Bronchial epithelial cell (primary cell): Measurements from ENCODE around the gene JOSD2. TPM values are rescaled to one million over a fixed set of nuclear protein-coding genes. Genes with fewer than 3 reads are reported as not detected.

ENCODE experiments used
- DNase-seq: peaks from one replicate; pipeline ENCODE4 v3.0.0-alpha.2; 2010; ENCODE audit warnings: low read depth
- FAIRE-seq: peaks from 2 replicates; lab custom pipeline; 2011; peaks lifted over from hg19 to GRCh38; lab: Jason Lieb, UNC
- H3K27me3 ChIP-seq: 2 replicates; pipeline ENCODE4 v1.5.1; 2011; ENCODE audit warnings: low read length; ENCODE audit not compliant: control insufficient read depth, insufficient read depth
- H3K36me3 ChIP-seq: 2 replicates; pipeline ENCODE4 v1.5.1; 2011; ENCODE audit warnings: low read length; ENCODE audit not compliant: control insufficient read depth, insufficient read depth
- H3K4me3 ChIP-seq: 2 replicates; pipeline ENCODE4 v1.5.1; 2011; ENCODE audit warnings: mild to moderate bottlenecking, low read depth, low read length, control low read depth
- CTCF ChIP-seq: IDR thresholded peaks from 2 replicates; pipeline ENCODE4 v1.5.1; 2011; ENCODE audit warnings: mild to moderate bottlenecking, moderate library complexity, low read length, control low read depth, inconsistent platforms; ENCODE audit not compliant: insufficient read depth, severe bottlenecking
- total RNA-seq: library from RNA; depleted of rRNA; stranded (reverse); fragments of >200 nt; gene quantifications from 2 replicates; pipeline ENCODE4 v1.2.1, GENCODE V29; 2014

JOSD2 gene
- total RNA-seq, 1 donor from 2014 or later = 10.5 TPM

DNA sequence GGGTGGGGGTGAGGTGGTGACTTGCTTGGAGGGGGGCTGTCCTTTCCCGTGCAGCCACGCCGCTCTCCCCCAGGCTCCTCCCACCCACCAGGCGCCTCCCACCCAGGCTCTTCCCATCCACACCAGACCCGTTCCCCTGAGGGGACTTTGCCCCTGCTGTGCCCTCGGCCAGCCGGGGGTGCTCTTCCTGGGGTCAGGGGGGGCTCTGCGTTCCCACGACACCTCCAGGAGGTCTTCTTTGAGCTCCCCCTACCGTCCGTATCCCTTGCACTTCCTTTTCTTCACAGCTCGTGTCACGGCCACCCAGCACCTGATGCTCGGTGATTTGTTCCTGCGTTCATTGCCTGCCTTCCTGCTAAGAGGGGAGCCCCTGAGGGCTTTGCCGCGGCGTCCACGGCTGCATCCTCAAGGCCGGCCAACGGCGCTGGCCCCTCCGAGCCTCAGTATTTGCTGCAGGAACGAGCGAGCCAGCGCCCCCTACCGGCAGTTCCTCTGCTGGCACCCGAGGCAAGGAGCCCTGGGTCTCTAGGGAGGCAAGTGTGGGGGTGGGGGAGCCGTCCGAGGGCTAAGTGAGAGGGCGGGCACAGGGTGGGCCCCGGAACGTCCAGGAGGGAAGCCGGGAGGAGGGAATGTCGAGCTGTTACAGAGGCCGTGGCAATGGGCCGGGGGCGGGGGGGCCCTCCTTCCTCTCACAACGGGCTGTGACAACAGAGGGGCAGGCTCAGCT is 45.5 kb upstream of the JOSD2 start:
- H3K4me3 ChIP-seq = no peak overlapping the region
- peaks cover 3% of the 10 kb centered on the region for H3K27me3 ChIP-seq
- DNase-seq = peak; percentile 3
- no peak for FAIRE-seq
- H3K36me3 ChIP-seq = no peaks in the 10 kb centered on the region
- peak; percentile 66 for TF ChIP-seq CTCF

DNA sequence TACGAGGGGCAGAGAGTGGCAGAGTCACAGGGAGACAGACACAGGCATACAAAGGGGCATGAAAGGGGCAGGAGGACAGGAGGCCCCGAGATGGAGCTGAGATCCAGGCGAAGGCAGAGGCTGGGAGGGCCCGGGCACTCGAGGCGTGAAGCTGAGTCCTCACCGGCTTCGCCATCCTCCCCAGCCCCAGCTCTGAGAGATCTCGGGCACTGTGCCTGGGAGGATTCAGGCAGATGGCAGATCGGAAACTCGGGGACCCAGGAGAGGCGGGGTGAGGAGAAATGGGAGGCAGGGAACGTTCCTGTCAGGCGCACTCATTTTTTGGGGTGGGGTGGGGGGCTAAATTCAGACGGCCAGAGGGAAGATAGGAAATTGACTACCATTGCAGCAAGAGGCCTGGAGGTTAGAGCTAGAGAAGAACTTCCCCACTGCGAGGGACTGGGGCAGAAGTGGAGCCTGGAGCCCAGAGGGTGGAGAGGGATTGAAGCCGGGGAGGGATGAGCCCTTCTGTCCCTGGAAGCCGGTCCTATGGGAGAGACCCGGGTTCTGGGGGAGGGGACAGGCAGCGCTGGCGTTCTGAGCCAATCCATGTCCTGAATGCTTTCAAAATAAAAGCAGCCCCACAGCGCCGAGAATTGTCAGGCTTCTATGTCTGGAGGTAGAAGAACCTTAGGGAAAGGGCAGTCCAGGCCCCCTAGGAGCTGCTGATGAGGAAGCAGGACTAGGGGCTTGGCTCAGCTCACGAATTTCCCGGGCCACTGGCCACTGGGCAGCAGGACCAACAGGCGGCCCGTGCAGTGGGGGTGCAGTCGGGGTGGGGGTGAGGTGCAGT is 44.7 kb upstream of the JOSD2 start:
- Histone ChIP-seq H3K36me3 (no peaks in the 10 kb centered on the region), H3K4me3 (no peak overlapping the region), H3K27me3 (peaks cover 3% of the 10 kb centered on the region)
- TF ChIP-seq CTCF = no peak
- FAIRE-seq (no peak), DNase-seq (no peak)

DNA sequence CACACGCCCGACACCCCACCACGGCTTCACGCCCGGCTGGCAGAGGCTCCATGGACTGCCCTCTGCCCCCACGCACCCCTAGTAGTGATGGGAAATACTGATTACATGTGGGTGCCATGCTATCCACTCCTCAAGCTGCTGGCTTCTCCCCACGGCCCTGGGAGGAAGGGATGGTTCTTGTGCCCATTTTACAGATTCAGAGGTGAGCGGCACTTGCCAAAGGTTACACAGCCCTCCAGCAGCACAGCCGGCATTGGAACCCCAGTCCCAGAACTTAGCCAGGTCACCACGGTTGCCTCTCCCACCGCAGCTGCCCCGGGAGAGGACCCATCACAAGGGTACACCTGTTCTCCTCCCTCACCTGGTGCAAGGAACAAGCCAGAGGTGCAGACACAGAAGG is 44.0 kb upstream of the JOSD2 start:
- no peak for FAIRE-seq

GRCh38 chr19:50554212-50554611 is 43.2 kb upstream of the JOSD2 start:
- TF ChIP-seq CTCF = no peak
- Histone ChIP-seq H3K4me3 (no peak overlapping the region), H3K27me3 (peaks cover 3% of the 10 kb centered on the region), H3K36me3 (no peaks in the 10 kb centered on the region)
- FAIRE-seq = no peak
- no peak for DNase-seq

More for the DNA sequence above, 44.0 kb upstream of the JOSD2 start:
- no peak for DNase-seq
- H3K36me3 ChIP-seq = no peaks in the 10 kb centered on the region
- no peak overlapping the region for H3K4me3 ChIP-seq
- H3K27me3 ChIP-seq = peaks cover 3% of the 10 kb centered on the region
- no peak for TF ChIP-seq CTCF

GRCh38 chr19:50553134-50553703 is 42.2 kb upstream of the JOSD2 start:
- FAIRE-seq = no peak
- Histone ChIP-seq H3K36me3 (no peaks in the 10 kb centered on the region), H3K4me3 (no peak overlapping the region), H3K27me3 (peaks cover 3% of the 10 kb centered on the region)
- no peak for TF ChIP-seq CTCF
- no peak for DNase-seq
